Medulla oblongata (tissue), 1 donor: ENCODE data around the gene WDR82.

Source experiments
- DNase-seq: peaks from one replicate; pipeline ENCODE4 v3.0.0-alpha.2; 2015; ENCODE audit errors: extremely low spot score

Gene WDR82

GRCh38 chr3:52238193-52238760, 40.2 kb downstream of the WDR82 start:
- no peak for DNase-seq

GRCh38 chr3:52237657-52238172, 40.7 kb downstream of the WDR82 start:
- DNase-seq = peak; percentile 88

DNA sequence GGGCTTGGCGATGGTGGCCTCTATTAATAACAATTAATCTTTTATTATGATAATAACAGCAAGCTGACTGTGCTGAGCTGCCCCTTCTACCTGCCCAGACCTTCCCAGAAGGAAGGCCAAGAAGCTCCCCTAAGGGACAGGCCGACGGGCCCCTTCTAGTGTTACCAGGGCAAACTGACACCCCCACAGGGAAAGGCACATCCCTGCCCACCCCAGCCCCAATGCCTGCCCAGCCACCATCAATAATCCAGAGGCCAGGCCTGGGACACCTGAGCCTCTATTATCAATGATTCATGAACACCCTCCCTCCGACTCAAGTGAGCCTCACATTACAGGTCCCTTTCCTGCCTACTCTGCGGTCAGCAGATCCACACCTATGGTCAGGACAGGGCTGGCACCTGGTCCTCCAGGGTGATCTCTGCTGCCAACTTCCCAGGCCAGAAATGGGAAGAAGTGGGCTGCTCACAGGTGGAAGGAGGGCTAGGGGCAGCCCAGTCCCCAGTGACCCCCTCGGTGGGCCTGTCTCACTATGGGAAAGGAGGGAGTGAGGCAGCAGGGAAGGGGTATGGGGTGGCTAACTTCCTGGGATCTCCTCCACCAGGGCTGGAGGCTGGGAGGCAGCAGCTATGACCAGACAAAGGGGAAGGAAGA, 41.3 kb downstream of the WDR82 start:
- DNase-seq = no peak

DNA sequence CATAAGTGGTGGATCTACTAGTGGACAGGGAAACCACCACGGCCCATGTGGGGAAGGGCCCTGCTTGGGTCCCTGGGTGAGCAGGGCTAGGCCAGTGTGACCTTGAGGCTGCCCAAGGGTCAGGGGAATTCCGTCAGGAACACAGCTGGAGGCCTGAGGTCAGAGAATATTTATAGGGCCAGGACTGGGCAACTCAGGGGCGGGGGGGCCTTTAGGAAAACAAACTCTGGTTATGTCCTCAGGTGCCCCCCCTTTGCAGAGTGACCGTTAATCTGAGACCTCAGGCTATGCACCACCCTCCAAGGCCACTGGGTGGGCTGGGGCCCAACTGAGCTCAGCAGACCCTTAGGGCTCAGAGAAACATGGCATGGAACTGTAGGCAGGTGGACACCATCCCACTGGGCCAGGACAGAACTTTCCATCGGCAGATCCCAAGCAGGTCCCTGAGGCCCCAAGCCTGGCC, 42.0 kb downstream of the WDR82 start:
- no peak for DNase-seq

- no peak for DNase-seq
Observed at GRCh38 chr3:52234516-52235447, 43.7 kb downstream of the WDR82 start.

DNA sequence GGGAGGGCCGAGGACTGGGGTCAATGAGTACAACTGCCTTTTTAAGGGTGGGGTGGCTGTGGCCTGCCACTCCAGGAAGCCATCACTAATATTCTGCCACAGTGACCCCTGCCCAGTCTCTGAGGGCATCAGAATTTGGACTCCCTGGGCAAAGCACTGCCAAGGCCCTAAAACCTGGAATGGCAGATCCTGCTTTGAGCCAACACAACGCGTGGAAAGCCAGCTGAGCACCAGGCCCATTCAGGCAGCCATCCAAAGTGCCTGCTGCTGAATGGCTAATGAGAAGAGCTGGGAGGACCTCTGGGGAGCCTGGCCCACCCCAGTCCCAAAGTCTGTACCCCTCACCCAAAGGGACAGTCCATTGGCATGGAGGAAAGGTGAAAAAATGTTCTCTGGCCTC, 44.5 kb downstream of the WDR82 start:
- peak; percentile 77 for DNase-seq

DNA sequence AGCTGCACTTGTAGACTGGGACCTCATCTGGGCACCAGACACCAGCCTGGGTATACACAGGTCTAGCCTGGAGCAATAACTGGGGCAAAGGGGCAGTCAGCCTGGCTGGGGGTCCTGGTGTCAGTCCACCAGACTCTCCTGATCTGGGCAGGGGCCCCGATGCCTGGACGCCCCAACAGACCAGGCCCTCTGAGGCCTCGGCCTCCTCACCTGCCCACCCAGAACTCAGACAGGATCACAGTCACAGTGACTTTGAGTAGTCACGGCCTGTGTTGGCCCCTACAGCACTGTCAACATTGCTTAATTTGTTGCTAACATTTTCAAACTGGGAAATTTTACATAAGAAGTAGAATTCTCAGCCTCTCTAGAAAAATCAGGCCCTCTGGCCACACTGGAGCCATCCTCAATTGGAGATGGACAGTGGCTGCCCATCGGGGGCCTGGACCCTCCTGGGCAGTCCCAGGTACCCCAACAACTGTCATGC, 45.3 kb downstream of the WDR82 start:
- DNase-seq = no peak

GRCh38 chr3:52232279-52233107, 46.0 kb downstream of the WDR82 start:
- DNase-seq = no peak

GRCh38 chr3:52231502-52232278, 46.8 kb downstream of the WDR82 start:
- DNase-seq = peak; percentile 51

DNA sequence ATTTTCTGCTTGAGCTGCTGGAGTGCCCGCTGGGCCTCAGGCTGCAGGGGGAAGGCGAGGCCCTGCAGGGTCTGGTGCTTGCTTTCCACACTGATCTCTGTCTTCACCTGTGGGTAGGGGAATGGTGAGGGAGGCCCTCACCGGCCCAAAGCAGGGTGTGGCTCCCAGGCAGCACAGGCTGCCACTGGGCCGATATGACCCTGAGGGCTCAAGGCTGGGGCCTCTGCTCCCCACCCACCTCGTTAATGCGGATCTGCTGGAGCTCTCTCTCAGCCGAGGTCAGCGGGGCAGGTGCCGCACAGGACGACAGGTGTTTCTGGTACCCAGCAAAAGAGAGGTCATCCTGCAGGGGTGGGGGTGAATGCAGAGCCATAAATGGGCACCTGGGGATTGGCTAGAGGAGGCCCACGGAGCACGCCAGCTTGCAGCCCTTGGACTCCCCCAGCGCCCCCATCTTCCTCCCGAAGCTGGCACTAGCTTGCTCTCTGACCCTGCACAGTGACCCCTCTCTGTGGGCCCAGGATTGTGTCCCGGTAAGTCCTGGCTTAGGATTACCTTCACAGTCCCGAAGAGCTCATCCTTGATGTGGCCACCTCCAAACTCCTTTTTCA, 47.5 kb downstream of the WDR82 start:
- no peak for DNase-seq

DNA sequence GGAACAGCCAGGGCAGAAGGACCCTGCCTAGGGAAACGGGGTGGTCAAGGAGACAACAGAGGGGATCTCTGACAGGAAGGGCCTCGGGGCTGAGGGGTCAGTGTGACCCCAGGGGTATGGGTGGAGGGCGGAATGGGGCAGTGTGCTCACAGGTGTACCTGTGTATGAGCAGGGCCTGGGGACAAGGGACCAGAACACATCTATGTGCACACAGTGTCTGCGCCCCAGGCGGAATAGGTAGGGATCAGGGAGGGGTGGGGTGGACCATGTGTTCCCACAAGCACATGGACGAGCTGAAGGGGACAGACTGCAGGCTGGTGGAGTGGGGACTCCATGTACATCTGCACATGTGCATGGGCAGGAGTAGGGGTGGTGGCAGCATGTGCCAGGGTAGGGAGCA, 48.0 kb downstream of the WDR82 start:
- DNase-seq = no peak

DNA sequence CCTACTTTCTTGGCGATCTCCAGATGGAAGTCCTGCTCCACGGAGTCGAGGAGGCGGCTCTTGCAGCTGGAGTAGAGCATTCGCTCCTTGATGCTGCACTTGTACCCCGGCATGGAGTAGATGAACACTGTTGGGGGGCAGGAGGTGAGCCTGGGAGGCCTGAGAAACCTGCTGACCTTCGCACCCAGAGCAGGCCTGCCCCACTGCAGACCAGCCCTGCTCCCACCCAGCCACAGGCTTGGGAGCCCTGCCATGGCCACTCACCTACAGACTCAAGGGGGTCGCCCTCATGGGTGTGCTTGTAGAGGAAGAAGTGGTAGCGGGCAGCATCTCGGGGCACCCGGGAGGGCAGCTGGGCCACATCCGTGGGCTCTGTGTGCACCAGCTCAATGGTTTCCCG, 48.8 kb downstream of the WDR82 start:
- DNase-seq = no peak

DNA sequence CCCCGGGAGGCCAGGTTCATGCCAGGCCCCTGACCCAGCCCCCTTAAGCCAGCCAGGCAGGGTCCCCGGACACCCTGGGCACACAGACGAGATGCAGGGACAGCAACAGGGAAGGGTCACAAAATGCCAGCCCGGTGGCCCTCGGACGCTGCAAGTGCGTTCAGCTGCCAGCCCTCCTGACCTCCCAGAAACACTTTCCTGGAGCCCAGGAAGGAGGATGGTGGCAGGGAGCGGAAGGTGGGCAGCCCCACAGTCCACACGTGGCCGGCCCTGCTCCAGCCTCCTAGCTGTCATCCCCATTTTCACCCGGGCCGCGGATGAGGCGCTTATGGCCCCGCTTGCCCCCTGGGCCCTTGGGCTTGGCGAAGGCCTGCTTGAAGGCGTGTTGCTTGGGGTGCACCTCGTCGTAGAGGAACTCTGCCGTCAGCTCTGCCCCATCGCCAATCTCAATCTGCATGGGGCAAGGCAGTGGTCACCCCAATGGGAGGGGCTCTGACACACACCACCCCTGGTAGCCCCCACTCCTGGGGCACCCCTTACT, 49.6 kb downstream of the WDR82 start:
- DNase-seq = no peak

DNA sequence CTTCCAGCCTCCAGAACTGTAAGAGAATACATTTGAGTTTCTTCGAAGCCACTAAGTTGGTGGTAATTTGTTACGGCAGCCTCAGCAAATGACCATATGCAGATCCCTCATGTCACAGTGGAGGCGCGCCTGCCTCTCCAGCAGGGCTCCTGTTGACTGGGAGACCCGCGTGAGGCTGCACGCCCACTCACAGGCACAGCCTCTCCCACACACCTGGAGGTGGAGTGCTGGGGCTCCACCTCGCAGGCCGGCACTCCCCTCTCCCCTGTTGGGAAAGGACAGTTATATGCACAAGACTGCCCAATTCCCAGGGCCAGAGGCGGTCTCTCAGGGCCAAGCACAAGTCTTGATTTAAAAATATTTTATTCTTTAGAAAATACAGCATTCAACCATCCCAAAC, 50.2 kb downstream of the WDR82 start:
- DNase-seq = no peak

GRCh38 chr3:52227766-52228165, 50.7 kb downstream of the WDR82 start:
- DNase-seq = no peak

GRCh38 chr3:52227117-52227516, 51.3 kb downstream of the WDR82 start:
- DNase-seq = no peak

DNA sequence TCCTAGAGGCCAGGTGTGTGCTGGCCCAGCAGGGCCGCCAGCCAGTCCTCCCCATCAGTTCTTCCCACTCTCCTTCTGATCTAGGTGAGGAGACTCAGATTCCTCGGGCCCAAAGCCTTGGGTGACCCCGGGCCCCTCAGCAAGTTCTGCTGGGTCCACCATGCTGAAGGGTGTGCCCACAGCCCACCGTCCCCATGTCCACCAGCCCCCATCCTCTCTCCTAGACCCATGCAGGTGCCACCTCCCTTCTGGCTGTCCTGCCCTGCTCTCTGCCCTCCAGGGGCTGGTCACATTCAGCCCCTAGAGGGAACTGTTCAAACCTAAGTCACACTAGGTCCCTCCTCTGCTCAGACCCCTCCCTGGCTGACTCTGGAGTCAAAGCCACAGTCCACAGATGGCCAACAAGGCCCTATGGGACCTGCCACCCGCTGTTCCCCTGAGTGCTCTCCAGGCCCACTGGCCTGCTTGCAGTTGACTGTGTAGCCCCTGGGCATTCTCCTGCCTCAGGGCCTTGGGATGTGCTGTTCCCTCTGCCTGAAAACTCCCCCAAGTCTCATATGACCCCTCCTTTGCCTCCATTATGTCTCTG, 52.1 kb downstream of the WDR82 start:
- no peak for DNase-seq

- DNase-seq = no peak
Observed at GRCh38 chr3:52225452-52226228, 52.8 kb downstream of the WDR82 start, which contains the start of gene TLR9. TLR9 (minus strand) TSS chr3:52225645; CDS start chr3:52225529, 116 bp downstream.
